Activated naive CD4-positive, alpha-beta T cell treated with anti-CD3 and anti-CD28 coated beads, Interleukin-2, amount 10 ng/mL, durations not matched to agents 7 days and 5 days (primary cell): Measurements from ENCODE around the gene MAMDC4.

Experiments
- CTCF ChIA-PET: fragments of 350-600 bp; sonication (Branson Sonifier 250); formaldehyde crosslinking; loops from one replicate; lab custom pipeline; 2021; ENCODE audit warnings: antibody characterized with exemption; lab: Charles Lee
- DNase-seq: peaks from one replicate; pipeline ENCODE4 v3.0.0-alpha.2; 2020
- H3K27ac Mint-ChIP-seq: one replicate; pipeline ENCODE4 v1.8.0; 2021; ENCODE audit warnings: mild to moderate bottlenecking, moderate library complexity, mixed read lengths
- H3K27me3 Mint-ChIP-seq: one replicate; pipeline ENCODE4 v1.8.0; 2021; ENCODE audit warnings: mild to moderate bottlenecking, mixed read lengths
- H3K36me3 Mint-ChIP-seq: one replicate; pipeline ENCODE4 v1.8.0; 2021; ENCODE audit warnings: mixed read lengths
- H3K4me1 Mint-ChIP-seq: one replicate; pipeline ENCODE4 v1.8.0; 2021; ENCODE audit warnings: mixed read lengths
- H3K4me3 Mint-ChIP-seq: one replicate; pipeline ENCODE4 v1.8.0; 2021; ENCODE audit warnings: mild to moderate bottlenecking, moderate library complexity, mixed read lengths
- H3K9me3 Mint-ChIP-seq: one replicate; pipeline ENCODE4 v1.8.0; 2021; ENCODE audit warnings: mixed read lengths

The MAMDC4 gene

DNA sequence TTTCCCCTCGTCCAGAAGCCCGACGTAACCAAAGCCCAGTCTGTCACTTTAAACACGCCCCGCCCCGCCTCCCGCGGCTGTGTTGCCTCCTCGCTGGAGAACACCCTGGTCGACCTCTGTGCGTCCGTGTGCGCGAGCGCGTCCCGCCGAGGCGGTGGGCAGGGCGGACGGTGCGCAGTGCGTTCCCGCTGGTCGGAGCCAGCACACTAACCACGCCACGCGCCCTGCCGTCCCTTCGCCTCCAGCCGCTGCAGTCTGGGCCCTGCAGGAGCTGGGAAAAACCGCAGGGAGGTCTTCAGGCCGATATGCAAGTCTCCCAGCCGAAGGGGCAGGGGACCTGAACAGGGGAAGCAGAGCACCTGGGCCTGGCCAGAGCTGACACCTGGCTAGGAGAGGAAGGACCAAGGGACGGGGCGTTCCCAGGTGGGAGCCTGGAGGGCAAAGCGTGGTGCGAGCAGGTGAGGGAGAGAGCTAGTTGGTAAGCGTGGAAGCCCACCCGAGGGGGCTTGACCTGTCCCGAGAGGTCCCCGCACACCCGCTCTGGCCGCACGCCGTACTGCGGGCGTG is 4.2 kb upstream of the MAMDC4 start:
- H3K27ac Mint-ChIP-seq: peak overlapping the region; percentile 64
- H3K27me3 Mint-ChIP-seq: peaks cover 59% of the 10 kb centered on the region
- peaks cover 8% of the 10 kb centered on the region for H3K36me3 Mint-ChIP-seq
- CTCF ChIA-PET: interaction anchor here (0.5 to 1.6 kb wide), 4 partner anchors 27 to 187 kb away, joined by 3 to 5 read pairs (median 4); no protein-coding TSS in a partner anchor
- H3K4me3 Mint-ChIP-seq: peak overlapping the region; percentile 90
- H3K9me3 Mint-ChIP-seq: no peaks in the 10 kb centered on the region
- H3K4me1 Mint-ChIP-seq: peaks cover 26% of the 10 kb centered on the region
- DNase-seq: peak; percentile 90

DNA sequence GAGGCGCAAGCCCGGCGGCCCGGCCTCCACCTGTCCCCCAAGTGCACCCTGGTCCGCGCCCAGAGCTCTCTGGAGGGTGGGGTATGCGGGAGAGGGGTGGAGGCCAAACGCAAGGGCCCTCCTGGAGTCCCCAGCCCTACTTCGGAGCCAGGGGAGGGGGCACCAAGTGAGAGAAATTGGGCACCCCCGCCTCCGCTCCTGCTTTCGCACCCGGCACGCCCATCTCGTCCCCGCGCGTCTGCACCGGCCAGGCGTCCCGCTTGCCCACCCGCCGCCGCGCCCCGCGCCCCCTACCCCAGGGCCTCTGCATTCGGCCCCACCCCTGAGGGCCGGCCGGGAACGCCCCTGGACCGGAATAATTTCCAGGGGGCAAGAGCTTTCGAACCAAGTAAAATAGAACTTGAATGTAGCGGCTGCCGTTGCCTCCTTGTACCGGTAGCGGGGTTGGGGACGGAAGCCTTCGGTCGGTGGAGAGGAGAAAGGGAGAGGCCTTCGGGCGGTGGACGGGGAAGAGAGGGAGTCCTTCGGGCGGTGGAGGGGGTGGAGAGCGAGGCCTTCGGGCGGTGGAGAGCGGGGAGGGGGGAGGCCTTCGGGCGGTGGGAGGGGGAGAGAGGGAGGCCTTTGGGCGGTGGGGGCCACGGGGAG is 3.6 kb upstream of the MAMDC4 start:
- peak; percentile 66 for DNase-seq
- Mint-ChIP-seq H3K27me3 (peaks cover 56% of the 10 kb centered on the region), H3K27ac (peak overlapping the region; percentile 88), H3K4me1 (peaks cover 24% of the 10 kb centered on the region), H3K4me3 (peak overlapping the region; percentile 90), H3K9me3 (no peaks in the 10 kb centered on the region), H3K36me3 (peaks cover 8% of the 10 kb centered on the region)
- CTCF ChIA-PET: interaction anchor here (1.1 to 1.6 kb wide), 2 partner anchors 181 to 186 kb away, joined by 3 to 5 read pairs; no protein-coding TSS in a partner anchor

DNA sequence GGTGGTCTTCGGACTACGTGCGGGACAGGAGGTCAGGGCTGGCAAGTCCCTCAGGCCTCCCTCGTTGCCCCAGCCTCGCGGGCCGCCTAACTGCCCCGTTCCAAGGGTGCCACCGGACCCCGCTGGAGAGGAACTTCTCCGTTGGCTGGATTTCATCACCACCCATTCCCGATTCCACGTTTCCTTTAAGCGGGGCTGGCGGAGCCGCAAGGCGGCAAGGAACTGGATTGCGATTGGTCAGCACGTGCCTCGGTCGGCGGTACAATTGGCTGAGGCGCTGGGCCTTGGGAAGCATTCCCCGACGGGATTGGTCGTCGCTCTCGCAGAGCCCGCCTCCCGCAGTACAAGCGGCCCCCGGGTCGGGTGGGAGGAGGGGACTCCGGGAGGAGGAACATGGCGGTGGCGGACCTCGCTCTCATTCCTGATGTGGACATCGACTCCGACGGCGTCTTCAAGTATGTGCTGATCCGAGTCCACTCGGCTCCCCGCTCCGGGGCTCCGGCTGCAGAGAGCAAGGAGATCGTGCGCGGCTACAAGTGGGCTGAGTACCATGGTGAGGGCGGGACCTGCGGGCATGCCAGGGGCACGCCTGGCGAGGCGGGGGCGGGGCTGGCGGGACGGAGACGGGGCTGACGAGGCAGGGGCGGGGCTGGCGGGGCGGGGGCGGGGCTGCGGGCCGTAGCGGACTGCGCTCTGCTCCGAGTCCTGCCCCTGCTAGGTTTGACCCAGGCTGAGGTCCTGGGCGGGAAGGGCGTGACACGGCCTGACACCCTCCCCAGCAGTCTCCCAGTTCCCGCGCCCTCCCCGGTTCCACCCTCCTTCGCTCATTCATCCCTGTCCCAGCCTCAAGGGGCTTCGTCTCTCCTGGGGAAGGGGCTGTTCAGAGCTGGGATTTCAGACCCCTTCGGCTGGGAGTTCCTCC is 2.8 kb upstream of the MAMDC4 start, which contains the start of gene PHPT1:
Gene PHPT1, plus strand, starts transcription at position 372 of the 922 bp plus-strand sequence. Its CDS starts 22 bp downstream, at position 394.
- peaks cover 22% of the 10 kb centered on the region for H3K4me1 Mint-ChIP-seq
- no peaks in the 10 kb centered on the region for H3K9me3 Mint-ChIP-seq
- DNase-seq: peak; percentile 98
- CTCF ChIA-PET: interaction anchor here (1.1 to 1.6 kb wide), 2 partner anchors 180 to 186 kb away, joined by 3 to 5 read pairs; no protein-coding TSS in a partner anchor
- peak within 1 kb of the TSS; percentile 88 for H3K27ac Mint-ChIP-seq
- peaks cover 48% of the 10 kb centered on the region for H3K27me3 Mint-ChIP-seq
- H3K36me3 Mint-ChIP-seq: peaks cover 8% of the 10 kb centered on the region
- peak within 1 kb of the TSS; percentile 90 for H3K4me3 Mint-ChIP-seq

- Mint-ChIP-seq H3K9me3 (no peaks in the 10 kb centered on the region), H3K4me3 (peak overlapping the region; percentile 90), H3K27me3 (peaks cover 42% of the 10 kb centered on the region), H3K4me1 (peaks cover 22% of the 10 kb centered on the region), H3K27ac (peak overlapping the region; percentile 64), H3K36me3 (peaks cover 6% of the 10 kb centered on the region)
- no peak for DNase-seq
- CTCF ChIA-PET: no interaction called here
Measured at GRCh38 chr9:136849960-136850865, 1.9 kb upstream of the MAMDC4 start.

- no peak for DNase-seq
- H3K9me3 Mint-ChIP-seq: no peaks in the 10 kb centered on the region
- peak overlapping the region; percentile 90 for H3K4me3 Mint-ChIP-seq
- CTCF ChIA-PET: interaction anchor here (1.2 kb wide), 1 partner anchor 9 kb away, joined by 4 read pairs; the partner anchor contains the start of gene AJM1
- H3K4me1 Mint-ChIP-seq: peaks cover 22% of the 10 kb centered on the region
- H3K36me3 Mint-ChIP-seq: peaks cover 6% of the 10 kb centered on the region
- H3K27me3 Mint-ChIP-seq: peaks cover 33% of the 10 kb centered on the region
- H3K27ac Mint-ChIP-seq: no peak overlapping the region
Measured at GRCh38 chr9:136850866-136851775, 1.0 kb upstream of the MAMDC4 start.

DNA sequence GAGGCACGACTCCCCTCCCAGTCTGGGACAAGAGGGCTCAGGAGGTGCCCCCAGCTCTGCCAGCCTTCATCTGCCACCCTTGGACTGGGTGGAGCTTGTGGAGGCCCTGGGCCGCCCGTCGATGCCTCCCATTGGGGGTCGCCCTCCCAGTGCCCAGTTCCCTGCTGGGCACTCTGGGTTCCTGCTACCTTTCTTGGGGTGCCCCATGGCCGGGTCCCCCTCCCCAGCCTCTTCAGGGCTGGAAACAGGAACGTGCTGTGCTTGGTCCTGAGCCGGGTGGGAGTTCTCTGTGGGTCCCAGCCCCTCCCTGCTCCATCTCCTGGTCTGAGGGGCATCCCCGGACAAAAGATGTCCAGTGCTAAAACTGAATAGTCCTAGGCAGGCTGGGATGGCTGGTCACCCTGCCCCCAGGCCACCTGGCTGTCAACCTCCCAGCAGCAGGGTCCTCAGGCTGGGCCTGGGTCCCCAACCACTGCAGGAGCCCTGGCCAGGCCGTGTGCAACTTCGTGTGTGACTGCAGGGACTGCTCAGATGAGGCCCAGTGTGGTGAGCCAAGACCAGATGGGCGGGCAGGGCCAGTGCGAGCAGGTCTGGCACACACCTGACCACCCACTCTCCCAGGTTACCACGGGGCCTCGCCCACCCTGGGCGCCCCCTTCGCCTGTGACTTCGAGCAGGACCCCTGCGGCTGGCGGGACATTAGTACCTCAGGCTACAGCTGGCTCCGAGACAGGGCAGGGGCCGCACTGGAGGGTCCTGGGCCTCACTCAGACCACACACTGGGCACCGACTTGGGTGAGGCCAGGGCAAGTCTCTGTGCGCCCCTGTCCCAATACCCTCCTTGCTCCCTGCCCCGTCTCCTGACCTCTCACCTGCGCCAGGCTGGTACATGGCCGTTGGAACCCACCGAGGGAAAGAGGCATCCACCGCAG is 784 bp downstream of the MAMDC4 start:
- CTCF ChIA-PET: no interaction called here
- H3K4me3 Mint-ChIP-seq: no peak overlapping the region
- peaks cover 3% of the 10 kb centered on the region for H3K36me3 Mint-ChIP-seq
- no peak for DNase-seq
- peaks cover 12% of the 10 kb centered on the region for H3K4me1 Mint-ChIP-seq
- peaks cover 14% of the 10 kb centered on the region for H3K27me3 Mint-ChIP-seq
- no peaks in the 10 kb centered on the region for H3K9me3 Mint-ChIP-seq
- H3K27ac Mint-ChIP-seq: no peak overlapping the region

GRCh38 chr9:136853596-136854112 is 1.5 kb downstream of the MAMDC4 start:
- Mint-ChIP-seq H3K27ac (no peak overlapping the region), H3K4me1 (peaks cover 10% of the 10 kb centered on the region), H3K27me3 (peaks cover 8% of the 10 kb centered on the region), H3K9me3 (no peaks in the 10 kb centered on the region), H3K4me3 (no peak overlapping the region), H3K36me3 (peaks cover 2% of the 10 kb centered on the region)
- CTCF ChIA-PET: interaction anchor here (1.8 kb wide), 1 partner anchor 11 kb away, joined by 4 read pairs; the partner anchor contains the start of gene AJM1
- no peak for DNase-seq

DNA sequence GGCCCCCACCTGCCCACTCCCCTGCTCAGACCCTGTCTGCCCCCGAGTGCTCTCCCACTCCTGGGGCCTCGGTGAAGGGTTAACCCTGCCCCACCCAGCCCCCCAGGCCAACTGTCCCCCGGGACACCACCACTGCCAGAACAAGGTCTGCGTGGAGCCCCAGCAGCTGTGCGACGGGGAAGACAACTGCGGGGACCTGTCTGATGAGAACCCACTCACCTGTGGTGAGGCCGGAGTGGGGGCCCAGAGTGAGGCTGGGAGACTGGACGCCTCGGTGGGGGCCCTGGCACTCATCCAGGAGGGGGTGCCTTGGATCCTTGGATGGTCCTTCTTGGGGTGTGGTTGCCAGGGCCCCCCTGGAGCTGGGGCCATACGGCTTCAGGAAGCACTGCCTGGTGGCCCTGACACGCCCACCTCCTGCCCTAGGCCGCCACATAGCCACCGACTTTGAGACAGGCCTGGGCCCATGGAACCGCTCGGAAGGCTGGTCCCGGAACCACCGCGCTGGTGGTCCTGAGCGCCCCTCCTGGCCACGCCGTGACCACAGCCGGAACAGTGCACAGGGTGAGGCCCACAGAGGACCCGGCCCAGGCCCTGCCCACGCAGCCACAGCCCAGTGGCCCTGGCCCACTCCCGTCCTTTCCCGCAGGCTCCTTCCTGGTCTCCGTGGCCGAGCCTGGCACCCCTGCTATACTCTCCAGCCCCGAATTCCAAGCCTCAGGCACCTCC is 2.1 kb downstream of the MAMDC4 start:
- Mint-ChIP-seq H3K27ac (no peak overlapping the region), H3K4me1 (peaks cover 7% of the 10 kb centered on the region), H3K27me3 (peaks cover 2% of the 10 kb centered on the region), H3K36me3 (peaks cover 2% of the 10 kb centered on the region), H3K9me3 (no peaks in the 10 kb centered on the region), H3K4me3 (no peak overlapping the region)
- no peak for DNase-seq
- CTCF ChIA-PET: interaction anchor here (1.8 kb wide), 1 partner anchor 12 kb away, joined by 4 read pairs; the partner anchor contains the start of gene AJM1

DNA sequence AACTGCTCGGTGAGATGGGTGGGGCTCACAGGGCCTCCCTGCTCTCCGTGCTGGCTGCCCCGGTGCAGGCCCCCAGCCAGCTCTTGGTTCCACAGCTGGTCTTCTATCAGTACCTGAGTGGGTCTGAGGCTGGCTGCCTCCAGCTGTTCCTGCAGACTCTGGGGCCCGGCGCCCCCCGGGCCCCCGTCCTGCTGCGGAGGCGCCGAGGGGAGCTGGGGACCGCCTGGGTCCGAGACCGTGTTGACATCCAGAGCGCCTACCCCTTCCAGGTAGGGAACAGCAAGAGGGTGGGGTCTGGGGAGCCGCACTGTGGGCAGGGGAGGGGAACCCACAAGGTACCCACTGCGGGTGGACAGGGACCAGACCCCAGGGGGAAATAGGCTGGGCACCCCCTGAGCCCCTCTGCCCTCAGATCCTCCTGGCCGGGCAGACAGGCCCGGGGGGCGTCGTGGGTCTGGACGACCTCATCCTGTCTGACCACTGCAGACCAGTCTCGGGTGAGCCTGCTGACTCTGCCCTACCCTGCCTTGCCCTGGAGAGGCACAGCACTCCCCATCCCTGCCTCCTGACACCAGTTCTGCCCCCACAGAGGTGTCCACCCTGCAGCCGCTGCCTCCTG is 2.8 kb downstream of the MAMDC4 start:
- Mint-ChIP-seq H3K27ac (no peak overlapping the region), H3K9me3 (no peaks in the 10 kb centered on the region), H3K4me3 (no peak overlapping the region), H3K27me3 (no peaks in the 10 kb centered on the region), H3K36me3 (no peaks in the 10 kb centered on the region), H3K4me1 (peaks cover 4% of the 10 kb centered on the region)
- DNase-seq: no peak
- CTCF ChIA-PET: interaction anchor here (1.8 kb wide), 1 partner anchor 13 kb away, joined by 4 read pairs; the partner anchor contains the start of gene AJM1

DNA sequence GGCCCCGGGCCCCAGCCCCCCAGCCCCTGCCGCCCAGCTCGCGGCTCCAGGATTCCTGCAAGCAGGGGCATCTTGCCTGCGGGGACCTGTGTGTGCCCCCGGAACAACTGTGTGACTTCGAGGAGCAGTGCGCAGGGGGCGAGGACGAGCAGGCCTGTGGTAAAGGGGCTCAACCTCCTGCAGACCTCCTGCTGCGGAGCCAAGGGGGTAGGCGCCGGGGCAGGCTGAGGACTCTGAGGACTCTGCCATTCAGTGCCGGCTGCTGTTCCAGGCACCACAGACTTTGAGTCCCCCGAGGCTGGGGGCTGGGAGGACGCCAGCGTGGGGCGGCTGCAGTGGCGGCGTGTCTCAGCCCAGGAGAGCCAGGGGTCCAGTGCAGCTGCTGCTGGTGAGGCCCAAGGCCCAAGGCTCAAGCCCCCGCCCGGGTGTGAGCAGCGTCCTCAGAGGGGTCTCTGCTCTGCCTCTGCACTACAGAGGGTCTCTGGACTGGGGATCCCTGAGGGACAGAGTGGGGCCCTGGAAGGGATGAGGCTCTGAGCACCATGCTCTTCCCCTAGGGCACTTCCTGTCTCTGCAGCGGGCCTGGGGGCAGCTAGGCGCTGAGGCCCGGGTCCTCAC is 3.4 kb downstream of the MAMDC4 start:
- DNase-seq: no peak
- no peaks in the 10 kb centered on the region for H3K9me3 Mint-ChIP-seq
- H3K27me3 Mint-ChIP-seq: no peaks in the 10 kb centered on the region
- H3K4me3 Mint-ChIP-seq: no peak overlapping the region
- CTCF ChIA-PET: interaction anchor here (1.8 kb wide), 1 partner anchor 13 kb away, joined by 4 read pairs; the partner anchor contains the start of gene AJM1
- H3K4me1 Mint-ChIP-seq: no peaks in the 10 kb centered on the region
- no peak overlapping the region for H3K27ac Mint-ChIP-seq
- H3K36me3 Mint-ChIP-seq: peaks cover 3% of the 10 kb centered on the region
